Keratinocyte (primary cell): ENCODE data around the gene CLDN6.

Source experiments
- CTCF ChIP-seq, 3 experiments: IDR thresholded peaks in 1 of 3; conservative IDR thresholded peaks in 1 of 3; optimal IDR thresholded peaks in 1 of 3; 2 replicates in 2 of 3; 3 replicates in 1 of 3; pipeline versions ENCODE3 to v1.5.1; 2011; ENCODE audit warnings: low read length in 3 of 3, mild to moderate bottlenecking in 3 of 3, moderate library complexity in 2 of 3, control low read depth in 1 of 3, inconsistent platforms in 1 of 3; ENCODE audit not compliant: insufficient read depth in 2 of 3; ENCODE audit errors: extremely low read depth in 1 of 3
- EZH2 ChIP-seq: IDR thresholded peaks from one replicate; pipeline ENCODE4 v1.6.1; 2012; ENCODE audit warnings: inconsistent platforms, mild to moderate bottlenecking, low read length, moderate library complexity

- TF ChIP-seq CTCF (optimal IDR thresholded peaks at IDR 0.05 in 1 of 3, IDR thresholded peaks at IDR 0.05 in 1 of 3, conservative IDR thresholded peaks at IDR 0.05 in 1 of 3; ENCODE audit: extremely low read depth in 1 of 3, insufficient read depth in 2 of 3, low read length in 3 of 3) (no peak), EZH2 (no peak)
Observed at GRCh38 chr16:2980227-2981176, 37.5 kb downstream of the CLDN6 start, which contains the start of gene PKMYT1.
